ENCODE results near the gene SEC14L2. TPM values are rescaled to one million over a fixed set of nuclear protein-coding genes. Genes with fewer than 3 reads are reported as not detected.

SEC14L2 gene
- total RNA-seq, 1 experiment from 2014 or later, result 33.5 TPM

- TF ChIP-seq FOSL1 (IDR thresholded peaks at IDR 0.05; ENCODE audit: low read depth) (no peak), YY1 (IDR thresholded peaks at IDR 0.05; ENCODE audit: extremely low read depth, insufficient replicate concordance, low read depth, low read length) (peak; percentile 7)
These were observed 38.9 kb downstream of the SEC14L2 start (continued) for GRCh38 chr22:30435674-30436126.

DNA sequence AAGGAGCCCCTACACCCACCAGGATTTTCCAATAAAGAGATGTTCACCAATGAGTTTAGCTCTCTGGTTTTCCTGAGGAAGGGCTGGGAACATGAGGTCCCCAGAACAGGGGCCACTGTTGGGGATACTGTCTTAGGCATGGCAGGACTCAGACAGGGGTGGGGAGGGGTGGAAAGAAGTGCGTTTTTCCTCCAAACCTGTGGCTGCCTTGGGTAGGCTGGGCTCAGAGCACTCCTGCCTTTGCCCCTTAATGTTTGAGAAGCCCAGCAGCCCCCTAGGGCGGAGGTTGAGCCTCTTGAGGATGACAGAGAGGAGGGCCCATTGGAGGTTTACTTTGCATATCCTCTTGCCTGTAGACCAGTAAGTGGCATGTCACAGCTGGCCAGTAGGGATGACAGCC lies 39.4 kb downstream of the SEC14L2 start:
- Histone ChIP-seq H2AFZ (ENCODE audit: low read depth, low read length, poor library complexity, severe bottlenecking) (no peak overlapping the region), H3K9ac (ENCODE audit: low read length) (peak overlapping the region; percentile 69), H3K4me2 (ENCODE audit: low read length) (peak overlapping the region; percentile 85), H3K27ac (ENCODE audit: low read depth, low read length) (peak overlapping the region; percentile 88), H3K9me2 (ENCODE audit: insufficient read depth) (no peaks in the 10 kb centered on the region), H3K79me2 (ENCODE audit: insufficient read depth, low read length) (0 out of 2 replicates have a peak, but pooled peaks cover 5% of the 10 kb centered on the region), H3K4me3 (replicated peaks in 1 of 2; ENCODE audit: low read depth in 1 of 2, low read length in 2 of 2) (peak overlapping the region; percentile 80 to 82), H3K4me1 (ENCODE audit: control insufficient read depth in 1 of 2, insufficient read depth in 2 of 2, low read length in 2 of 2) (peaks cover 11 to 30% of the 10 kb centered on the region in 2 experiments), H3K36me3 (ENCODE audit: control insufficient read depth in 1 of 2, insufficient read depth in 2 of 2, low read length in 2 of 2) (no peaks in the 10 kb centered on the region), H3K27me3 (ENCODE audit: insufficient read depth, low read length) (no peaks in the 10 kb centered on the region), H3K9me3 (ENCODE audit: control insufficient read depth in 1 of 2, insufficient read depth in 1 of 2, low read depth in 1 of 2, low read length in 2 of 2) (no peaks in the 10 kb centered on the region), H4K20me1 (ENCODE audit: insufficient read depth) (no peaks in the 10 kb centered on the region)
- BruUV-seq (replicated peaks), result TSS peak; percentile 92
- ChIA-PET POLR2A (interaction anchor here (0.6 to 1.5 kb wide), 2 partner anchors 8 to 13 kb away, joined by 3 to 4 read pairs; no protein-coding TSS in a partner anchor), CTCF (interaction anchor here (1.2 kb wide), 1 partner anchor 10 kb away, joined by 6 read pairs; the partner anchor contains the start of gene MTFP1), RAD21 (ENCODE audit: low non-redundant PET in 1 of 2, low total read pairs in 2 of 2, uncharacterized antibody in 2 of 2, unreplicated experiment in 2 of 2) (no interaction called here)
- TF ChIP-seq, protein P1, sequence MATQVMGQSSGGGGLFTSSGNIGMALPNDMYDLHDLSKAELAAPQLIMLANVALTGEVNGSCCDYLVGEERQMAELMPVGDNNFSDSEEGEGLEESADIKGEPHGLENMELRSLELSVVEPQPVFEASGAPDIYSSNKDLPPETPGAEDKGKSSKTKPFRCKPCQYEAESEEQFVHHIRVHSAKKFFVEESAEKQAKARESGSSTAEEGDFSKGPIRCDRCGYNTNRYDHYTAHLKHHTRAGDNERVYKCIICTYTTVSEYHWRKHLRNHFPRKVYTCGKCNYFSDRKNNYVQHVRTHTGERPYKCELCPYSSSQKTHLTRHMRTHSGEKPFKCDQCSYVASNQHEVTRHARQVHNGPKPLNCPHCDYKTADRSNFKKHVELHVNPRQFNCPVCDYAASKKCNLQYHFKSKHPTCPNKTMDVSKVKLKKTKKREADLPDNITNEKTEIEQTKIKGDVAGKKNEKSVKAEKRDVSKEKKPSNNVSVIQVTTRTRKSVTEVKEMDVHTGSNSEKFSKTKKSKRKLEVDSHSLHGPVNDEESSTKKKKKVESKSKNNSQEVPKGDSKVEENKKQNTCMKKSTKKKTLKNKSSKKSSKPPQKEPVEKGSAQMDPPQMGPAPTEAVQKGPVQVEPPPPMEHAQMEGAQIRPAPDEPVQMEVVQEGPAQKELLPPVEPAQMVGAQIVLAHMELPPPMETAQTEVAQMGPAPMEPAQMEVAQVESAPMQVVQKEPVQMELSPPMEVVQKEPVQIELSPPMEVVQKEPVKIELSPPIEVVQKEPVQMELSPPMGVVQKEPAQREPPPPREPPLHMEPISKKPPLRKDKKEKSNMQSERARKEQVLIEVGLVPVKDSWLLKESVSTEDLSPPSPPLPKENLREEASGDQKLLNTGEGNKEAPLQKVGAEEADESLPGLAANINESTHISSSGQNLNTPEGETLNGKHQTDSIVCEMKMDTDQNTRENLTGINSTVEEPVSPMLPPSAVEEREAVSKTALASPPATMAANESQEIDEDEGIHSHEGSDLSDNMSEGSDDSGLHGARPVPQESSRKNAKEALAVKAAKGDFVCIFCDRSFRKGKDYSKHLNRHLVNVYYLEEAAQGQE (IDR thresholded peaks at IDR 0.05; ENCODE audit: low read depth), result no peak
- no peak for TF ChIP-seq SP1 (IDR thresholded peaks at IDR 0.05; ENCODE audit: low read depth)
- no peak for TF ChIP-seq ZNF274 (IDR thresholded peaks at IDR 0.05; ENCODE audit: low read depth, low read length)
- TF ChIP-seq, protein P2, sequence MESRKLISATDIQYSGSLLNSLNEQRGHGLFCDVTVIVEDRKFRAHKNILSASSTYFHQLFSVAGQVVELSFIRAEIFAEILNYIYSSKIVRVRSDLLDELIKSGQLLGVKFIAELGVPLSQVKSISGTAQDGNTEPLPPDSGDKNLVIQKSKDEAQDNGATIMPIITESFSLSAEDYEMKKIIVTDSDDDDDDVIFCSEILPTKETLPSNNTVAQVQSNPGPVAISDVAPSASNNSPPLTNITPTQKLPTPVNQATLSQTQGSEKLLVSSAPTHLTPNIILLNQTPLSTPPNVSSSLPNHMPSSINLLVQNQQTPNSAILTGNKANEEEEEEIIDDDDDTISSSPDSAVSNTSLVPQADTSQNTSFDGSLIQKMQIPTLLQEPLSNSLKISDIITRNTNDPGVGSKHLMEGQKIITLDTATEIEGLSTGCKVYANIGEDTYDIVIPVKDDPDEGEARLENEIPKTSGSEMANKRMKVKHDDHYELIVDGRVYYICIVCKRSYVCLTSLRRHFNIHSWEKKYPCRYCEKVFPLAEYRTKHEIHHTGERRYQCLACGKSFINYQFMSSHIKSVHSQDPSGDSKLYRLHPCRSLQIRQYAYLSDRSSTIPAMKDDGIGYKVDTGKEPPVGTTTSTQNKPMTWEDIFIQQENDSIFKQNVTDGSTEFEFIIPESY (IDR thresholded peaks at IDR 0.05; ENCODE audit: extremely low read depth, insufficient replicate concordance, low read length), result no peak
- no peak for TF ChIP-seq POLR2AphosphoS5 (IDR thresholded peaks at IDR 0.05; ENCODE audit: low read depth, low read length)
- TF ChIP-seq RAD21 (IDR thresholded peaks at IDR 0.05; ENCODE audit: low read depth), result no peak
- no peak for TF ChIP-seq JUND (IDR thresholded peaks at IDR 0.05)
- no peak for TF ChIP-seq SIN3A (IDR thresholded peaks at IDR 0.05; ENCODE audit: low read depth)
- TF ChIP-seq CEBPB (IDR thresholded peaks at IDR 0.05; ENCODE audit: low read depth), result no peak
- TF ChIP-seq ELF1 (IDR thresholded peaks at IDR 0.05; ENCODE audit: borderline replicate concordance, low read depth), result no peak
- ATAC-seq (peak; percentile 4), DNase-seq (ENCODE audit: low read depth, low spot score) (no peak)
- intact Hi-C loops (cut with micrococcal nuclease), result no loop called here

All from HCT116 (cell line).